Transverse colon (tissue), 3 donors: ENCODE results near the gene PPP2R5B.

Experiments
- EP300 ChIP-seq: sonication (generic); formaldehyde crosslinking; IDR thresholded peaks from one replicate; pipeline ENCODE4 v1.6.1; 2017; ENCODE audit warnings: antibody characterized with exemption, low read depth
- TF ChIP-seq, protein P1 (sequence below), 5 experiments: fragments of 200-600 bp in 3 of 5; fragments of 450-650 bp in 2 of 5; sonication (generic) in 3 of 5; IDR thresholded peaks; 1 replicate in 2 of 5; 2 replicates in 3 of 5; pipeline ENCODE4 v1.5.1; 2016 to 2017; ENCODE audit warnings: antibody characterized with exemption in 5 of 5, inconsistent platforms in 3 of 5, mild to moderate bottlenecking in 2 of 5, moderate library complexity in 1 of 5

DNA sequence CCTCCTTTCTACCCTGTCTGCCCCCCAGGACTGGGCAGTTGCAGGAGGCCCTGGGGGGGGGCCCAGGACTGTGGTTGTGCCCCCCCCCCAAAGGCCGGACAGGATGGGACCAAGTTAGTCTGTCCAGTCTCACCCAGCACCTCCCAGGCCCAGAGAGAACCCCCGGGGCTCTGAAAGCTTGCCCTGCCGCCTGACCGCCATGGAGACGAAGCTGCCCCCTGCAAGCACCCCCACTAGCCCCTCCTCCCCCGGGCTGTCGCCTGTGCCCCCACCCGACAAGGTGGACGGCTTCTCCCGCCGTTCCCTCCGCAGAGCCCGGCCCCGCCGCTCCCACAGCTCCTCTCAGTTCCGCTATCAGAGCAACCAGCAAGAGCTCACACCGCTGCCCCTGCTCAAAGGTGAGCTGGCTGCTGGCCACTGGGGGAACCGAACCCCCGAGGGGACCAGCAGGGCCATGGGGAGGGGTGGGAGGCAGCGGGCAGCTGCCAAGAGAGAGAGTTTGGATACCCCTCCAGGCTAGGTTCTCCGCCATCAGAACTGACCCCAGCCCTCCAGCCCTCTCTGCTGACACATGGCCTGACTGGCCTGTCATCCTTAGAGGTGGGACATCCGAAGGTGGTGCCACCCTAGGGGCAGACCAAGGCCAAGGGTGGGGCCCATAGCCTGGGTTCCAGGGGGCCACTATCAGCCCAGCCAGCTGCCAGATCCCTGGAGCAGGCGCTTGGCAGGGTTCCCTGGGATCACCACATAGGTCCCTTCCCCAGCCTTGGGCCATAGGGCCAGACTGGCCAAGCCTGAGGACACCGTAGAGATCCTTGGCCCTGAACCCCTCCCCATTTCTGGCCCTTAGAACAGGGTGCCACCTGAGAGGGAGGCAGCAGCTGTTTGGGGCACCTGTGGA is 1.3 kb downstream of the PPP2R5B start:
- TF ChIP-seq, protein P1, sequence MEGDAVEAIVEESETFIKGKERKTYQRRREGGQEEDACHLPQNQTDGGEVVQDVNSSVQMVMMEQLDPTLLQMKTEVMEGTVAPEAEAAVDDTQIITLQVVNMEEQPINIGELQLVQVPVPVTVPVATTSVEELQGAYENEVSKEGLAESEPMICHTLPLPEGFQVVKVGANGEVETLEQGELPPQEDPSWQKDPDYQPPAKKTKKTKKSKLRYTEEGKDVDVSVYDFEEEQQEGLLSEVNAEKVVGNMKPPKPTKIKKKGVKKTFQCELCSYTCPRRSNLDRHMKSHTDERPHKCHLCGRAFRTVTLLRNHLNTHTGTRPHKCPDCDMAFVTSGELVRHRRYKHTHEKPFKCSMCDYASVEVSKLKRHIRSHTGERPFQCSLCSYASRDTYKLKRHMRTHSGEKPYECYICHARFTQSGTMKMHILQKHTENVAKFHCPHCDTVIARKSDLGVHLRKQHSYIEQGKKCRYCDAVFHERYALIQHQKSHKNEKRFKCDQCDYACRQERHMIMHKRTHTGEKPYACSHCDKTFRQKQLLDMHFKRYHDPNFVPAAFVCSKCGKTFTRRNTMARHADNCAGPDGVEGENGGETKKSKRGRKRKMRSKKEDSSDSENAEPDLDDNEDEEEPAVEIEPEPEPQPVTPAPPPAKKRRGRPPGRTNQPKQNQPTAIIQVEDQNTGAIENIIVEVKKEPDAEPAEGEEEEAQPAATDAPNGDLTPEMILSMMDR (IDR thresholded peaks at IDR 0.05): no peak
- no peak for TF ChIP-seq EP300
